ENCODE data around the gene CDH2.

- TF ChIP-seq CTCF (IDR thresholded peaks at IDR 0.05; ENCODE audit: insufficient read depth, low read length, poor library complexity, severe bottlenecking) (no peak), EZH2phosphoT487 (conservative IDR thresholded peaks at IDR 0.05; ENCODE audit: low read length) (no peak)
Measured at GRCh38 chr18:28149810-28150420, 27.0 kb downstream of the CDH2 start.
